ENCODE measurements around the gene POLR1D.
A peak's percentile ranks its signal among the peaks of the same experiment; 100 is the strongest.

Gene POLR1D

DNA sequence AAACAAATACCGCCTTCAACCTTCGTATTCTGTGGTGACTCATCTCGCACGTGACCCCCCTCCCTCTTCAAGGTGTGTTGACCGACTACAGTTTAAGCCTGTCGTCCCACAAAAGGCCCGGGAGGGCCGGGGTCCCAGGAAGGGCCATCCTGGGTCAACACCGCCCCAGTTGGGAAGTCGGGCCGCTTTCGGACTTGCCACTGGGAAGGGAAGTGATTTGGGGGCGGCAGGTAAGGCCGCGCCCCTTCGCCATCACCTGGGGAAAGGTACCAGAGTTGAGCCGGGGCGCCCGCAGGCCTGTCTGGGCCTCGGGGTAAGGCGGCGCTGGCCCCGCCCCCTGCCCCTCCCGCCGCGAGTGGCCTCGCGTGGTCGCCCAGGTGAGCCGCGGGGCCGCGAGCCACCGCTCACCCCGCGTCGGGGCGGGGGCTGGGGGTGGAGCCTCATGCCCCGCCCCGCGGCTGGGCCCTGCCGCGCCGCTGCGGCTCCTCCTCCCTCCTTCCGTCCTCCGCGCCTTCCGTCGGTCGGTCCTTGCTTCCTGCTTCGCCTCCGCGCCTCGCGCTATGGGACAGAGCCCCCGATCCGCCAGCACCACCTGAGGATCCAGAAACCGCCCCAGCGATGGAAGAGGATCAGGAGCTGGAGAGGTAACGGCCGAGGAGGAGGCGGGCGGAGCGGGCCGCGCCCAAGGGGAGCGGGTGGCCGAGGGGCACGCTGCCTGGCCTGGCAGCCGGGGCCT lies at the start of gene POLR1D:
Gene POLR1D, plus strand, starts transcription at position 527 of the 736 bp plus-strand sequence. Its CDS starts 92 bp downstream, at position 619.
- DNase-seq (ENCODE audit: low read depth in 2 of 2) = peak; percentile 80 to 82

- no peak for DNase-seq (ENCODE audit: low read depth in 2 of 2)
Measured at GRCh38 chr13:27572234-27572901, 49.3 kb upstream of the POLR1D start.

DNA sequence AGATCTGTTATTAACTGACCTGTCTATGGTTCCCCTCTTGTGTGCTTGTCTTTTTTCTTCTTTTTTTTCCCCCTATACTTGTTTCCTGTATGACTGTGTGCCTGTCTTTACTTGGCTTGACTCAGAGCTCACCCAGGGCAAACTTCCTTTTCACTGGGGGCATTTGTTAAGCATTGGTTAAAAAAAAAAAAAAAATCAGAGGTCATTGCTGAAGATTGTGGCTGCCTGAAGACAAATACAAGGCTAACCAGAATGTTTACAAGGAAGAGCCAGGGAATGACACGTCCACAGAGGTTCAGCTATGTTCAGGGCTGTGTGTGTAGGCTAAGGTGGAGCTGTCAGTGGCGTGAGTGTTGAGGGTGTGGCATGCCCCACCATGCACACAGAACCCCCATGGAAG lies 48.4 kb upstream of the POLR1D start:
- no peak for DNase-seq (ENCODE audit: low read depth in 2 of 2)

GRCh38 chr13:27574661-27575060 lies 47.0 kb upstream of the POLR1D start:
- no peak for DNase-seq (ENCODE audit: low read depth in 2 of 2)

DNA sequence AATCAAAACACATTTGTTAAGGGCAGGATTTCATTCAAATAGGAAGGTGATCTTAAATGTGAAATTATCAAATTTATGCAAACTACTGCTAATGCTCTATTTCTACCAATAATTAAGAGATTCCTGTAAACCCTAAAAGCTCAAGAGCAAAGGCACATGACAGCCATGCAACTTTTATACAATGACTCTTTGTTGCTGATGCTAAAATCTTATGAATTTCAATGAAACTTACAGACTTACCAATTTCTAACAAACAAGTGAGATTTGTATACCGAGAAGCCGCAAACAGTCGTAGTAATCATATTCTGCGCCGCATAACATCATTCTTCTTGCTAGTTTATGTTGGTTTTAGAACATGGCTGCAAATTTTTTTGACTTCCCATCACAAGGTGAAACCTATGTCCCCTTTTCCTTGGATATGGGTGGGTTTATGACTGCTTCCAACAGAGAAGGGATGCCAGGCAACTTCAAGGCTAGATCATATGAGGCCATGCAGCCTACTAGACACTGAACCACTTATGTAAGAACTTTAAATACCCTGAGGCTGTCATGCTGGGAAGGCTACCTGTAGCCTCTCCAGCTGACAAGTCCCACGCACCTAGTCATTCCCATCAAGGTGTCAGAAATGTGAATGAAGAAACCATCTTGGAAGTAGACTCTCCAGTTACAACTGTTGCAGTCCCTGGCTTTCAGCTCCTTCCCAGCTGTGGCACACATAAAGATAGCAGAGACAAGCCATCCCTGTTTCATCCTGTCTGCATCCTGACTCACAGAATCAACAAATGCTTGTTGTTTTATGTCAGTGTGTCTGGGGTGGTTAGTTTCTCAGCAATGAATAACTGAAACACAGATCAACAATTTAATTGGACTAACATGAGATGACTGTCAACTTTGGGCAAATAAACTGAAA lies 43.3 kb upstream of the POLR1D start:
- DNase-seq (ENCODE audit: low read depth in 2 of 2) = no peak

GRCh38 chr13:27583645-27584044 lies 38.0 kb upstream of the POLR1D start:
- no peak for DNase-seq (ENCODE audit: low read depth in 2 of 2)

DNA sequence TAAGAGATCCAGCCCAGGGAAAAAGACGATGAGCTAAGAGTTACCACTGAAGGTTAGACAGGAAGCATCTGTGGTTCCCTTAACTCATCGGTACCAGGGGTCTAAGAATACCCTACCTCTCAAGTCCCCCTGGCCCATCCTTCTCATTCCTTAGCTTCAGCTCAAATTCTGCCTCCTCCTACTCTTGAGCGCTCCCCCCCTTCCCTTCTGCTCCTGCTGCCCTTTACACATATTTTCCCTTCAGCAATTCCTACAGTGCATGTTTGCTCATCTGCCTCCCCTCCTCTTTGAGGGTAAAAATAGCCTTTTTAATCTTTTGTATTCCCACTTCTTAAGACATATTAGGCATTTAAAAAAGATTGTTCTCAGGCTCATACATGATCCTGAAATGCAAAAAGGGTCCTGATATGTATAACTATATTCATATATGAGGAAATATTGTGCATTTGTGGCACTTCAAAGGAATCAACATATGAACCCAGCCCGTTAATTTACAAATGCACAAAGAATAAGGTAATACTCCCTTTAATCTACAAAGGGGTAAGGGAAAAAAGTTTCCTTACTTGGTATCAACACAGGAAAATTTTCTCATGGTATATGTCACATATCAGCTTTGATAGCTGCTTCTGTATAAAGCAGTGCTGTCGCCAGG lies 34.5 kb upstream of the POLR1D start:
- DNase-seq (ENCODE audit: low read depth in 2 of 2) = no peak

- no peak for DNase-seq (ENCODE audit: low read depth in 2 of 2)
Measured at GRCh38 chr13:27588405-27588804, 33.3 kb upstream of the POLR1D start.

DNA sequence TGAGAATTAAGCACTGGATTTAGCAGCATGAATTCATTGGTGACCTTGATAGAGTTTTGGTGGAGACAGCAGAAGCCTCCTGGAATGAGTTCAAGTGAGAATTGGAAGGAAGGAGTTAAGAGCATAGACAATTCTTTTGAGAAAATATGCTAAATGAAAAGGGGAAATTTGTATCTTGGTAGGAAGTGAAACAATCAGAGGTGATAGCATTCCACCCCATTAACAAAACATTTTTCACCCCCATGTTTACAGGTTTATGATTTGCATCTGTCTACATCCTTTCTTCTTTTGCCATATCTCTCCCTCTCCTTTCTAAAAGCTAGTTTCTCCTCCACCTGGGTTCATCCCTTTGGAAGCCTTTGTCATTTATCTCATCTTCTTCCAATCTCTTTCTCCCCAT lies 28.8 kb upstream of the POLR1D start:
- DNase-seq (ENCODE audit: low read depth in 2 of 2) = no peak

DNA sequence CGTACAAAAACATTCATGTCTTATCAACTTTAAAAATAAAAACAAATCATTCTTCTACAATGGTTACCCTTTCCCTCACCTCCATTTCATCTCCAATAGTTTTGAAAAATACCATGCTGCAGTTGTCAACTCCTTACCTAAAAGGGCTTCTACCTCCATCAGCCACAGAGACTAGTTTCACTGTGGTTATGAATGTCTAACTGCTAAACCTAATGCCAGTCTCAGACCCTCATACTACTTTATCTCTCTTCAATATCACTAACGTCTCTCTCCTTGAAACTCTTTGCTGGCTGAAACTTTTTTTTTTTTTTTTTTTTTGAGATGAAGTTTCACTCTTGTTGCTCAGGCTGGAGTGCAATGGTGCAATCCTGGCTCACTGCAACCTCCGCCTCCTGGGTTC lies 28.4 kb upstream of the POLR1D start:
- no peak for DNase-seq (ENCODE audit: low read depth in 2 of 2)

DNA sequence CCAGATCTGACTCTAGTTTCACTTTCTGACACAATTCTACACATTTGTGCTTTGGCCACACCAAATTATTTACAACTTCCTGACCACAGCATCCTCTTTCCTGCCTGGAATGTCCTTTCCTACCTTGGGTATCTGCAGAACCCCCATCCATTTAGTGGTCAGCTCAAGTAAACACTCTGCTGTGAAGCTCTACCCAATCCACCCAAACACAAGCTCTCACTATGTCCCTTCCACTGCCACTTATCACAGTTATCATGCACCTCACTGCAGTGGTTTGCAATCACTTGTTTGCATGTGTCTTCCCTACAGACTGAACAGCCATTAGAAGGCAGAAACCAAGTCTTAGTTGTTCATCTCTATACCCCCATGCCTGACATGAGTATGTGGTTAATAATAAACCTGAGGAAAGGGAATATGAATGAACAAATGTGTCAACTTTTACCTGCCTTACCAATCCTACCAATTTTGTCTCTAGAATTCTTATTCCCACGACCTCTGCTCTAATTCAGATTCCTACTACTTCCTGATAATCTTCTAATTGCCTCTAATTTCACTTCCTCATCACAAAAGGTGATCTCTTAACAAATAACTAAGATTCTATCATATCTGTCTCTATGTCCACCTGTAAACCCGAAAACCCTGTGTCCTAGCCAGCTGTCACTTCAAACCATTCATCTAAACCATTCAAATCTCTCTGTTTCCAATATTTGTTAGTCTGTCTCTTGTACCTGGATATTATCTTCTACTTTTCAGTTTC lies 26.5 kb upstream of the POLR1D start:
- DNase-seq (ENCODE audit: low read depth in 2 of 2) = no peak

GRCh38 chr13:27599096-27599495 lies 22.6 kb upstream of the POLR1D start:
- no peak for DNase-seq (ENCODE audit: low read depth in 2 of 2)

DNA sequence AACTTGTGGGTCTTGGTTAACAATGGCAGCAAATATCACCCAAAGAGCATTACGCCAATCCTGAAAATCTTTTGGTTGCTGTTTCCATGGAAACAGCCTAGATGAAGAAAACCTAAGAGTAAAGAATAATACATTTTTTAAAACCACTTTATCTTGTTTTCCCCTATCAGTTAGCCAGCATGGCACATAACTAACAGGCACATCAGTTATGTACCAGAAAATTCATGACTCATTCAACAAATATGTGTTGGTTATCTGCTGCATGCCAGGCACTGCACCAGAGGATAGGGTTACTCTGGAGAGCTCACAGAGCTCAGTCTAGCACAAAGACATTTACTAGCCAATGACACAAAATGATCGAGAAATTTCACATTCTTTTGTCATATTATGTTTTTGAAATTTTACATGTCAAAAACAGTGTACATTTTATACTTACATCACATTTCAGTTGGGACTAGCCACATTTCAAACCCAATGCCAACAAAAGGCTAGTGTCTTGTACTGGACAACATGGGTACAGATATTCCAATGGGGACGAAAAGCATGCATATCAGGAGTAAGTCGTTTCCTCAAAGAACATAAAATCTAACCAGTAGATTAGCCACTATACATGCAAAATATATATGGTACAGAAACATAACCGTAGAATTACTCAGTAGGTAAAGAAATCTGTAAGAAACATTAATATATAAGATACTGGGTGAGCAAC lies 21.7 kb upstream of the POLR1D start:
- no peak for DNase-seq (ENCODE audit: low read depth in 2 of 2)

DNA sequence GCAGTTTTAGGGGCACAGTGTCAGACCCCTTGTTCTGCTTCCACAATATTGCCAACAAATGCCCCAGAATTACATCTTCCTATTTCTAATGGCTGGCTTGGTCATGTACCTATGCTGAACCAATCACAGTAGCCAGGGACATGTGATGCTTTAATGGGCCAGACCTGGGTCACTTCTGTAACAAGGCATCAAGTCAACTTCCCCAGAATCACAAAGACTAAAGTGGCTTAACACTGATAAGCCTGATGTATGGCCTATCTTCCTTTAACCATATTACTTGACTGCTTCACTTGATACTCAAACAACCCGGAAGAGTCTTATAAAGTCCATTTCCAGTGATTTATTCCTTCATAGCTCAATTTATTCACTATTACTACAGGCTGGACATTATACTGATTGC lies 21.0 kb upstream of the POLR1D start:
- DNase-seq (ENCODE audit: low read depth in 2 of 2) = no peak

DNA sequence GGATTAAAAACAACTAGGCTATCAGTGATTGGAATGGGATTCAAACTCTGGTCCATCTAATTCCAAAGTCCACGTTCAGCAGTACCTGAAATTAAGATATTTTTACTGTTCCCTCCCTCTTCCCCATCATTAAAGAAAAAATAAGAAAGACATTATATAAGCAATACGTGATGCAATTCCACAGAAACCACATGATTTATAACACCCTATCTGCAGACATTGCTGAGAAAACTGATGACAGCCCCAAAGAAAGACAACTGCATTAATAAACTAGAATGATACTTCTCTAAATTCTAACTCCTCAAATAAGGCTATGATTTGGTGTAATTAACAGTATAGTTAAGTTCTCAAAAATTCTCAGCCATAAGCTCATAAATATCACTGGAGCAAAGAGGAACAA lies 20.5 kb upstream of the POLR1D start:
- DNase-seq (ENCODE audit: low read depth in 2 of 2) = no peak

DNA sequence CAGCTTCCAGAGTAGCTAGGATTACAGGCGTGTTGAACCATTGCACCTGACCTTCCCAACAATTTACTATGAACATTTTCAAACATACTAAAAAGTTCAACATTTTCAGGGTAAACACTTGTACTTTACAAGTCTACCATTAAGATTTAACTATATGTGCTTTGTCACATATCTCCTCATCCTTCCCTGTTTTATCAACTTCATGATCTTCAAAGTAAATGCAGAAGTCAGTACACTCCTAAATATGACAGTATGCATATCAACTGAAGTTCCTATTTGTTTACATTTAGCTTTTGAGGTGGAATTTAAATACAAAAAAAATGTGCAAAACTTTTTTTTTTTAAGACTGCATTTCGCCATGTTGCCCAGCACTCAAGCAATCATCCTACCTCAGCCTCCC lies 19.9 kb upstream of the POLR1D start:
- no peak for DNase-seq (ENCODE audit: low read depth in 2 of 2)

- DNase-seq (ENCODE audit: low read depth in 2 of 2) = no peak
Measured at GRCh38 chr13:27605099-27605498, 16.6 kb upstream of the POLR1D start.

DNA sequence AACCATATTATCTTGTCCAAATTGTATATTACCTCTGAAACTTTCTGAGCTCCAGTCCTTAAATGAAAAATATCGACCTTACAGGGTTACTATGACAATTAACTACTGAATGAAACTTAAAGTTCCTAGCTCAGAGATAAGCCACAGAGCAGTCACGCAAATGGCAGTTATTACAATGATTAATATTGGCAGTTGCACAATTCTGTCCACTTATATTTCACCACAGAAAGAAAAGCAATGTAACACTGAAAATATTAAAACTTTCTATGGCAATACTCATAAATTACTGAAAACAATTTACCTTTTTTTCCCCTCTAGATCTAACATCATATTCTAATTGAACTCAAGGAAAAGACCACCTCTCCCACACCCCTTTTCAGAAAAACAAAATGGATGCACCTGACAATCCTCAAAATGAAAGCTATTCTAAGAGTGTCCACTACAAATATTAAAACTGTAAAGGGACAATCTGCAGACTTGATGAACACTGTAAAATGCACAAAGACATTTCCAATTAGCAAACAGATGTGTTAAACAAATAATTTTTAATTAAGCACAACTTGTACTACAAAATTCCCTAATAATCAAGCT lies 16.0 kb upstream of the POLR1D start:
- DNase-seq (ENCODE audit: low read depth in 2 of 2) = no peak

GRCh38 chr13:27607125-27607524 lies 14.6 kb upstream of the POLR1D start:
- DNase-seq (ENCODE audit: low read depth in 2 of 2) = no peak

DNA sequence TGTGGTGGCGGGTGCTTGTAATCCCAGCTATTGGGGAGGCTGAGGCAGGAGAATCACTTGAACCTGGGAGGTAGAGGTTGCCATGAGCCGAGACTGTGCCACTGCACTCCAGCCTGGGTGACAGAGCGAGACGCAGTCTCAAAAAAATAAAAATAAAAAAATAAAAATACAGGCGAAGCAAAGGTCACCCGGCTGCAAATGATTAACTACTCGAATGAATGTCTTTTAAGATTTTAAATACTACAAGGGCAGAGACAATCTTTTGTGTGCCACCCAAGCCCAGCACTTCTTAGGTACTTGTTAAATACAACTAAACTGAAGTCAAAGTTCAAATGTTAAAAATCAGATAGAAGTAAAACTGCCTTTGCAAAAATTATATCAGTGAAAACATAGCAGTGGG lies 8.1 kb upstream of the POLR1D start:
- DNase-seq (ENCODE audit: low read depth in 2 of 2) = no peak
